Stimulated activated CD4-positive, alpha-beta T cell treated with anti-CD3 and anti-CD28 coated beads, Interleukin-2, amount 100 ng/mL, for 24 hours (primary cell): Measurements from ENCODE around the gene DGKQ.

Source experiments
- DNase-seq, 2 donors: peaks; one replicate each; pipeline ENCODE4 v3.0.0-alpha.2; 2020

The DGKQ gene

GRCh38 chr4:960140-960635 is 13.2 kb downstream of the DGKQ start:
- no peak for DNase-seq

- DNase-seq = no peak
Measured at GRCh38 chr4:959338-960139, 13.8 kb downstream of the DGKQ start.

- DNase-seq = no peak
Measured at GRCh38 chr4:958696-959337, 14.6 kb downstream of the DGKQ start.

GRCh38 chr4:958314-958665 is 15.1 kb downstream of the DGKQ start:
- DNase-seq = no peak

GRCh38 chr4:957581-958313 is 15.6 kb downstream of the DGKQ start:
- no peak for DNase-seq

- DNase-seq = no peak
Measured at GRCh38 chr4:957231-957580, 16.2 kb downstream of the DGKQ start.

GRCh38 chr4:956531-957230 is 16.7 kb downstream of the DGKQ start:
- no peak for DNase-seq

GRCh38 chr4:955931-956381 is 17.4 kb downstream of the DGKQ start:
- DNase-seq = no peak

GRCh38 chr4:955161-955921 is 18.0 kb downstream of the DGKQ start:
- DNase-seq = no peak

- DNase-seq = no peak
Measured at GRCh38 chr4:954211-955020, 19.0 kb downstream of the DGKQ start.

GRCh38 chr4:953574-953915 is 19.8 kb downstream of the DGKQ start:
- DNase-seq = no peak

GRCh38 chr4:952881-953573 is 20.3 kb downstream of the DGKQ start:
- DNase-seq = no peak

- no peak for DNase-seq
Measured at GRCh38 chr4:951594-952468, 21.5 kb downstream of the DGKQ start.

GRCh38 chr4:951186-951585 is 22.2 kb downstream of the DGKQ start:
- no peak for DNase-seq

- DNase-seq = no peak
Measured at GRCh38 chr4:950136-951020, 23.0 kb downstream of the DGKQ start.

GRCh38 chr4:949656-950055 is 23.7 kb downstream of the DGKQ start:
- no peak for DNase-seq

- DNase-seq = no peak
Measured at GRCh38 chr4:948936-949300, 24.5 kb downstream of the DGKQ start.

- DNase-seq = no peak
Measured at GRCh38 chr4:948101-948935, 25.1 kb downstream of the DGKQ start.
